Right forelimb (tissue), 1 donor: ENCODE measurements around the gene ZNF831.

Source experiments
- DNase-seq: peaks from one replicate; pipeline ENCODE4 v3.0.0-alpha.2; 2018

ZNF831 gene

GRCh38 chr20:59182401-59183044 is 18.9 kb downstream of the ZNF831 start:
- DNase-seq = no peak

- DNase-seq = no peak
These were observed 20.1 kb downstream of the ZNF831 start for GRCh38 chr20:59183751-59184150.

GRCh38 chr20:59184880-59185447 is 21.3 kb downstream of the ZNF831 start:
- DNase-seq = no peak

- DNase-seq = no peak
These were observed 22.2 kb downstream of the ZNF831 start for GRCh38 chr20:59185809-59186208.

- DNase-seq = no peak
These were observed 26.8 kb downstream of the ZNF831 start for GRCh38 chr20:59190466-59190865.

- DNase-seq = no peak
These were observed 27.6 kb downstream of the ZNF831 start for GRCh38 chr20:59191036-59191755.

GRCh38 chr20:59191756-59192532 is 28.3 kb downstream of the ZNF831 start:
- DNase-seq = no peak

- DNase-seq = no peak
These were observed 28.9 kb downstream of the ZNF831 start for GRCh38 chr20:59192533-59192896.

- no peak for DNase-seq
These were observed 29.7 kb downstream of the ZNF831 start for GRCh38 chr20:59193325-59193724.

- no peak for DNase-seq
These were observed 30.7 kb downstream of the ZNF831 start for GRCh38 chr20:59194023-59194935.

GRCh38 chr20:59195316-59195993 is 31.8 kb downstream of the ZNF831 start:
- no peak for DNase-seq

- DNase-seq = no peak
These were observed 40.7 kb downstream of the ZNF831 start for GRCh38 chr20:59204165-59204894.

GRCh38 chr20:59205044-59205443 is 41.4 kb downstream of the ZNF831 start:
- no peak for DNase-seq

- no peak for DNase-seq
These were observed 43.6 kb downstream of the ZNF831 start for GRCh38 chr20:59207235-59207634.

GRCh38 chr20:59207742-59208357 is 44.2 kb downstream of the ZNF831 start:
- no peak for DNase-seq

- no peak for DNase-seq
These were observed 46.6 kb downstream of the ZNF831 start for GRCh38 chr20:59210186-59210585.

GRCh38 chr20:59211208-59211765 is 47.7 kb downstream of the ZNF831 start:
- DNase-seq = no peak

- DNase-seq = no peak
These were observed 50.5 kb downstream of the ZNF831 start for GRCh38 chr20:59214073-59214472.

- no peak for DNase-seq
These were observed 51.3 kb downstream of the ZNF831 start for GRCh38 chr20:59214606-59215547.
